ACC112 (cell line): Measurements from ENCODE around the gene PRR12.

ENCODE experiments used
- H2AFZ ChIP-seq: fragments of 200-600 bp; sonication (generic); one replicate; pipeline ENCODE4 v1.6.0; 2017; ENCODE audit warnings: antibody characterized with exemption, low read length; ENCODE audit not compliant: unreplicated experiment
- H3K27ac ChIP-seq: fragments of 200-600 bp; sonication (generic); 2 replicates; pipeline ENCODE4 v1.5.1; 2014; ENCODE audit warnings: low read depth, mild to moderate bottlenecking, antibody characterized with exemption, low read length, moderate library complexity
- H3K27me3 ChIP-seq: fragments of 200-600 bp; sonication (generic); 2 replicates; pipeline ENCODE4 v1.6.1; 2014; ENCODE audit warnings: mild to moderate bottlenecking, antibody characterized with exemption, low read length, moderate library complexity, mixed read lengths; ENCODE audit not compliant: insufficient read depth
- H3K36me3 ChIP-seq: fragments of 200-600 bp; sonication (generic); 2 replicates; pipeline ENCODE4 v1.6.1; 2016; ENCODE audit warnings: mild to moderate bottlenecking, antibody characterized with exemption, low read length, moderate library complexity, mixed read lengths; ENCODE audit not compliant: insufficient read depth
- H3K4me1 ChIP-seq: fragments of 200-600 bp; sonication (generic); one replicate; pipeline ENCODE4 v1.6.1; 2016; ENCODE audit warnings: low read length, mixed read lengths; ENCODE audit not compliant: insufficient read depth, unreplicated experiment, control insufficient read depth
- H3K4me3 ChIP-seq: fragments of 200-600 bp; sonication (generic); 2 replicates; pipeline ENCODE4 v1.5.1; 2014; ENCODE audit warnings: mild to moderate bottlenecking, low read depth, low read length
- H3K79me2 ChIP-seq: fragments of 200-600 bp; sonication (generic); one replicate; pipeline ENCODE4 v1.6.0; 2016; ENCODE audit warnings: low read length; ENCODE audit not compliant: control insufficient read depth, unreplicated experiment, insufficient read depth

The PRR12 gene

DNA sequence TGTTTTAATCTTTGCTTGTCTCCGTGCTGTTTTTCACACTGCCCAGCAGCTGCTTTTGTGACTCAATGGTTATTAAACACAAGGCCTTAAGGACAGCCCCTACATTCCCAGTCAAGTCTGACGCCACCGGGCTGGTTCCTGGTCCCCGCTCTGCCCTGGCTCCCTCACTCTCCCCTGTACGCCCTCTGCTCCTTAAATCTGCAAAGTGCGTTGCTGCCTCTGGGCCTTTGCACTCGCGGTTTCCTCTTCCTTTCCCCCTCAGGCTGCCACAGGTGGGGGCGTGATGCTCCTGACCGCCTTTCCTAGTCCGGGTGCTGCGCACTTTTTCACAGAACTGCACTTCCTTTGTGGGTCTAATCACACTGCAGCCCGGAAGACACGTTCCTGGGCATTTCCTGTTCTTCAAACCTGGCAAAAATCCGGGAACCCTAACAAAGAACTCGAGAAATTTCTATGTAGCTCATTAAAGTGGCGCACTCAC lies 36.2 kb upstream of the PRR12 start:
- H3K4me1 ChIP-seq: peaks cover 9% of the 10 kb centered on the region
- H3K27ac ChIP-seq: no peak overlapping the region
- H3K4me3 ChIP-seq: no peak overlapping the region
- H2AFZ ChIP-seq: no peak overlapping the region
- H3K79me2 ChIP-seq: no peaks in the 10 kb centered on the region
- H3K36me3 ChIP-seq: peaks cover 3% of the 10 kb centered on the region; the same call in 1 of the 2 replicates
- H3K27me3 ChIP-seq: no peaks in the 10 kb centered on the region

DNA sequence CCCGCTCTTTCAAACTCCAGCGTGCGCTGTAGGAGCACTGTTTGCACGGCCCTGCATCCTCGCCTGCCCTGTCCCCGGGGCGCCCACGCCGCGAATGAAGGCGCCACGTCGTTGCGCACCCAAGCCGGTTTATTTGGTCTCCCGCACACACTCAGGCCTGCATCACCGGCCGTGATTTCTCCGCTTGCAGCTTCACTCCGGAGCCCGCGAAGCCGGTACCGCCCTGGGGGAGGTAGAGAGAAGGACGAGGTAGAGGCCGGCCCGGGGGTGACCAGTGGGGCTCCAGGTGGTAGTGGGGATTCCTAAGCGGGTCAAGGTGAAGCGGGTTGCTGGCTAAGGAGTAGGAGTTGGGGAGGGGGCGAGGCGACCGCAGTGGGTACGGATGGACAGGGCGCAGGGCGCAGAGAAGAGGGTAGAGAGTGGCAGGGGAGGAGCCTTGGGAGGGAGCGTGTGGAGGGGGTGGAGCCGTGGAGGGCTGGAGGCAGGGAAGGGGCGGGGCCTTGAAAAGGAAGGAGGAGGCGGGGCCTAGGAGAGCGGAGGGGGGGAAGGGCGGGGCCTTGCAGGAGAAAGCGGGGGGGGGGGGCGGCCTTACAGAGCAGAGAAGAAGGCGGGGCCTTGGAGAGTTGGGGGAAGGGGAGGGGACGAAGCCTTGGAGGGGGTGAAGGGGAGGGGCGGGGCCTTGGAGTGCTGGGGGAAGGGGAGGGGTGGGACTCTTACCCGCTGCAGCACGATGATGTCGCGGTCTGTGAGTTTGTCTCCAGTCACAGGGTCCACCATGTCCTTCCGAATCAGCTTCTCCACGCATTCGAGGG lies 35.2 kb upstream of the PRR12 start:
- Histone ChIP-seq H2AFZ (no peak overlapping the region), H3K27ac (no peak overlapping the region), H3K4me1 (peaks cover 9% of the 10 kb centered on the region), H3K79me2 (no peaks in the 10 kb centered on the region), H3K27me3 (no peaks in the 10 kb centered on the region), H3K4me3 (no peak overlapping the region), H3K36me3 (peaks cover 3% of the 10 kb centered on the region; the same call in 1 of the 2 replicates)

DNA sequence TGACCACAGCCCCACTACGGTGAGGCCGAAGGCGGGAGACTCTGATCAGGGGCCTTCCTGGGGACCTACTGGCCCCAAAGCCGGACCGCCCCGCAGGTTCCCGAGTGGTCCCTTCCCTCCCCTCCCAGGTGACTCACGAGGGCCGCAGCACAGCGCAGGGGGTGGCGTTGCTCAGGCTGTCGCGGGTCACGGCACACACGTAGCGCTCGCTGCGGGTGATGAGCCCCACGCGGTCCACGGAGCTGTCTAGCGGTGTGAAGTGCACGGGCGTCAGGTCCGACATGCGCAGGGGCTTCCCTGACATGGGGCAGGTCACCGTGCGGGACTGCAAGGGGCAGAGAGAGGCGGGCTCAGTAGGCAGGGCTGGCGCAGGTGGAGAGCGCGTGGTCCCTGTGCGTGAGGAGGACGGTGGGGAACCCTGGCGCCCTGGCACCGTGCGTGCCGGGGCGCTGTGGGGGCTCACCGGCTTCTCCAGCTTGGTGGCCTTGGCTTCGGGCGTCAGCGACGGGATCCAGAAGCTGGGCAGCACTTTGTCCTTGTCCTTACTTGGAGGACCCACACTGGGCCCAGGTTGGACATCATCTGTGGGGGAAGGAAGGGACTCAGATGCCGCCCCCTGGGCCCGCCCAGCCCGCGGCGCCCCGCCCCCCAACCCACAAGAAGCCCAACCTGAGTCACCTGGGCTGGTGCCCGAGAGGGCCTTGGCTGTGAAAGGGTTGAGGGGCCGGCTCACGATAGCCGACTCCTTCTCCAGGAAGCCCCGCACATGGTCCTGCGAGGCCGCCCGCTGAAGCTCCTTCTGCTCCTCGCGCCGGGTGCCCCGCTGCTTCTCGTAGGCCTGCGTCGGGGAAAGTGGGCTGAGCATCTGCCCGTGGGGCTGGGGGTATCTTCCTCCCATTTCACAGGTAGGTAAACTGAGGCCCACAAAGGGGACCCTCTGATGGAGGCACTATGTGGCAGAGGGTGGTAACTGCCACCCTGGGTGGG lies 34.3 kb upstream of the PRR12 start:
- Histone ChIP-seq H3K36me3 (peaks cover 3% of the 10 kb centered on the region; the same call in 1 of the 2 replicates), H3K27ac (no peak overlapping the region), H3K4me3 (no peak overlapping the region)

DNA sequence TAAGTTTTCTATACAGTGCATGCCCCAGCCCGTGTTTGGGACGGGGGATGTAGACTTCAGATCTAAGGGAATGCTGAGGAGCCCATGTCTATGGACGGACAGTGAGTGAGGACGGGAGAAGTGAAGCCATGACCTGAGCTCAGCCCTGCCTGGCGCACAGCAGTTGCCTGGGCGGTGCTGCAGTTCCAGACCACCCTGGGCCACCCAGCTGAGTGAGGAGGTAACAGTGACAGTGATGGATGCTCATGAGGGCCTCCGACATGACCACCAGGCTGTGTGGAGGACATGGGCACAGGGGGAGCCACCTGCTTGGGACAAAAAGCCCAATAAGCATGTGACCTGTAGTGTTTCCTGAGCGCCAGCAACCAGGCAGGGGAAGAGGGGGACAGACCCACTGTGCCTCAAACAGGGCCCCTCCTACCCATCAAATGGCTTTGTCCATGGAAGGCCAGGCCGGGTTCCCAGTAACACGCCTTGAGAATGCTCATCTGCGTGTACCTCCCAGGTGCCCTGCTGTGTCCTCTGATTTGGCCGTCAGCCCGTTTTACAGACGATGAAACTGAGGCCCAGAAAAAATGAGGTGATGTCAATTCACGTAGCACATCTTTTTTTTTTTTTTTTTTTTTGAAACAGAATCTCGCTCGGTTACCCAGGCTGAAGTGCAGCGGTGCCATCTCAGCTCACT lies 33.2 kb upstream of the PRR12 start:
- H3K79me2 ChIP-seq: no peaks in the 10 kb centered on the region
- peaks cover 3% of the 10 kb centered on the region; the same call in 1 of the 2 replicates for H3K36me3 ChIP-seq
- no peak overlapping the region for H3K27ac ChIP-seq
- H2AFZ ChIP-seq: no peak overlapping the region
- H3K4me1 ChIP-seq: peaks cover 9% of the 10 kb centered on the region
- H3K27me3 ChIP-seq: no peaks in the 10 kb centered on the region
- H3K4me3 ChIP-seq: no peak overlapping the region

More for the DNA sequence above, 34.3 kb upstream of the PRR12 start:
- H2AFZ ChIP-seq: no peak overlapping the region
- H3K79me2 ChIP-seq: no peaks in the 10 kb centered on the region
- H3K4me1 ChIP-seq: peaks cover 9% of the 10 kb centered on the region
- H3K27me3 ChIP-seq: no peaks in the 10 kb centered on the region

DNA sequence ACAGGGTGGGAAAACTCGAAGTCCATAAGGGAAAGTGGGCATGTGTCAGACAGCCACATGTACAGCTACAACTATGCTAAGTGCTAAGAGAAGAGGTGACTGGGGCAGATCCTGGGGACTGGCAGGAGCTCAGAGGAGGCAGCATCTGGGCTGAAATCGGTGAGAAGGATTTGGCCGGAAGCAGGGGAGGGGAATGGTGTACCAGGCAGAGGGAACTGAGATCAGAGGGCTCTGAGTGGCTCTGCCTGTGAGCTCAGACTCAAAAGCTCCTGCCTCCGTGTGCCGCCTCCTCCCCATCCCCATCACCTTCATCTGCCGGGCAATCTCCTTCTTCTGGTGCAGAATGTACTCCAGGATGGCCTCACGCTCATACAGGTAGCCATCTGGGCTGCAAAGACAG lies 32.4 kb upstream of the PRR12 start:
- H3K27ac ChIP-seq: no peak overlapping the region
- H3K4me1 ChIP-seq: peaks cover 7% of the 10 kb centered on the region
- no peak overlapping the region for H2AFZ ChIP-seq
- H3K36me3 ChIP-seq: peaks cover 3% of the 10 kb centered on the region; the same call in 1 of the 2 replicates
- peaks cover under 1% of the 10 kb centered on the region for H3K79me2 ChIP-seq
- H3K4me3 ChIP-seq: no peak overlapping the region
- H3K27me3 ChIP-seq: no peaks in the 10 kb centered on the region

DNA sequence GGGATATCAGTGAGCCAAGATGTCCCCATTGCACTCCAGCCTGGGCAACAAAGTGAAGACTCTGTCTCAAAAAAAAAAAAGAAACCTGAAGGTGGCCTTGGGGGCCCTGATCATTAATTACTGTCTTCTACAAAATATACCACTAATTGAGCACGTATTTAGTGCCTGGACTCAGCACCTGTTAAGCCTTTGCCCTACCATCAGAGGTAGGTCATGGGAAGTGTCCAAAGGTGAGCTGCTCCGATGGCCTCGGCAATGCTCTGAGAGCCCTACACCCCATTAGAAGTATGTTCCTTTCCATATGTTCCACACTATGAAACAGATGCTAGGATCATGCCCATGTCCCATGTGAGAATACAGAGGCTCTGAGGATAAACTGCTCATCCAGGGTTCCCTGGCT lies 31.5 kb upstream of the PRR12 start:
- no peak overlapping the region for H3K4me3 ChIP-seq
- H3K4me1 ChIP-seq: no peaks in the 10 kb centered on the region
- no peak overlapping the region for H2AFZ ChIP-seq
- H3K27me3 ChIP-seq: no peaks in the 10 kb centered on the region
- H3K79me2 ChIP-seq: peaks cover 6% of the 10 kb centered on the region
- H3K36me3 ChIP-seq: peaks cover 3% of the 10 kb centered on the region; the same call in 1 of the 2 replicates
- no peak overlapping the region for H3K27ac ChIP-seq

DNA sequence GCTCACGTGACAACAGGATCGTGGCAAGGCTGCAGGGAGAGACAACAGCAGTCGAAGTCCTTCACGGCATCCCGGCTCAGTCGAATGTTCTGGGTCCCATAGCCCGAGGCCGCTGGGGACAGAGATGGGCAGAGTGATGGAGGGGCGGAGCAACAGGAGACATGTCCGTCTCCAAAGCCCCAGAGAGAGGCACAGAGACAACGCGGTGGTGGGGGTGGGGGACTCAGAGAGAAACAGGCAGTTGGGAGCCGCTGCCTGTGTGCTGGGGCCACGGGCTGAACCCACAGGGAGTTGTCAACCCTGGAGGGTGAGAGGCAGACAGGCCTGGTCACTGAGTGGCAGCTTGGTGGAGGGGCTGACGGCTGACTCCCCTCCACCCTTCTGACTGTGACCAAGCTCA lies 31.1 kb upstream of the PRR12 start:
- H3K36me3 ChIP-seq: peaks cover 3% of the 10 kb centered on the region; the same call in 1 of the 2 replicates

DNA sequence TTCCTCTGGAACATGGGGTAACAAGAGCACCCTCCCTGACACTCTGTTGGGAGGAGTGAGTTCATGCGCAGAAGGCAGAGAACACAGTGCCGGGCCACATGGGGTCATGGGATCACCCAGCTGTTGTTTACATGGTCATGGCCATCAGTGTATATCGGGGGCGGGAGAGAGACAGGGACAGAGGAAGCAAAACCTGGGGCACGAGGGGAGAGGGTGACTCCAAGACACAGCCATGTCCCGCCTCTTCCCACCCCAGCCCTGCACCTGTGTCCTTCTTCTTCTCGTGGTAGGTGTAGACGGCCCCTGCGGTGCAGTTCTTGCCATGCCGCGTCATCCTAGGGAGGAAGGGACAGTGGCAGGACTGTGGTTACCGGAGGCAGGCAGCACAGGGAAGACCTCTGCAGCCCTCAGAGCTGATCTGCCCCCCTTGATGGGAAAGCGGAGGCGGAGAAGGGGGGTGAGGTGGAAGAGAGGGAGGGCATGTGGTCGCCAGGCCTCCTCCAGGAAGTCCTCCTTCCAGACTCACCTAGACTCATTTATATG lies 30.6 kb upstream of the PRR12 start:
- Histone ChIP-seq H3K27me3 (no peaks in the 10 kb centered on the region), H3K79me2 (peaks cover 9% of the 10 kb centered on the region), H2AFZ (no peak overlapping the region), H3K27ac (no peak overlapping the region), H3K4me1 (no peaks in the 10 kb centered on the region), H3K4me3 (no peak overlapping the region), H3K36me3 (peaks cover 3% of the 10 kb centered on the region; the same call in 1 of the 2 replicates)

More for the DNA sequence above, 31.1 kb upstream of the PRR12 start:
- H3K4me1 ChIP-seq: no peaks in the 10 kb centered on the region
- no peak overlapping the region for H2AFZ ChIP-seq
- no peak overlapping the region for H3K27ac ChIP-seq
- H3K4me3 ChIP-seq: no peak overlapping the region
- peaks cover 9% of the 10 kb centered on the region for H3K79me2 ChIP-seq
- no peaks in the 10 kb centered on the region for H3K27me3 ChIP-seq

DNA sequence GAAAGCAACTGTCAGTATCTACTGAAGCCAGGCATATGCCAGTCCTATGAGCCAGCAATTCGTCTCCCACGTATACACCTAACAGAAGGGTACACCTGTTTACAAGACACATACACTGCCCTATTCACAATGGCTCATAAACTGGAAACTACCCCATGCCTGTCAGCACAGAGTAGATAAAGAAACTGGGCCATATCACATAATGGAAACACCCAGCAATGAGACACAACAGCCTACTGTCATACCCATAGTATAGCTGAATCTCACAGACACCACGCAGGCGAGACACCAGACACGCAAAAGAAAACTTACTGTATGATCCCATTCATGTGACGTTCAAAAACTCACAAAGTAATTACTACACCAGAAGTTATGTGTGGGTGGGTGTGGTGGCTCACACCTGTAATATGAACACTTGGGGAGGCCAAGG lies 26.4 kb upstream of the PRR12 start:
- Histone ChIP-seq H3K27ac (no peak overlapping the region), H3K27me3 (no peaks in the 10 kb centered on the region), H3K4me3 (no peak overlapping the region), H2AFZ (no peak overlapping the region), H3K4me1 (no peaks in the 10 kb centered on the region), H3K79me2 (peaks cover 17% of the 10 kb centered on the region), H3K36me3 (no peaks in the 10 kb centered on the region)

DNA sequence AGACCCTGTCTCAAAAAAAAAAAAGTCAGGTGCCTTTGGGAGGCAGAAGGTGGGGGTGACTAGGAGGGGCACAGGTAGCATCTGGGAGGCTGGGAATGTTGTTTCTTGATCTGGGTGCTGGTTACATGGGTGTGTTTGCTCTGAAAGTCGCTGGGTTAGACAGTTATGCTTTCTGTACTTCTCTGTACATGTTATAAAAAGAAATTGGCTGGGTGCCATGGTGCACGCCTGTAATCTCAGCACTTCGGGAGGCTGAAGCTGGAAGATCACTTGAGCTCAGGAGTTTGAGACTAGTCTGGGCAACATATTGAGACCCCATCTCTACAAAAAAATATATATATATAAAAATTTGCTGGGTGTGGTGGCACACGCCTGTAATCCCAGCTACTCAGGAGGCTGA lies 25.7 kb upstream of the PRR12 start:
- no peaks in the 10 kb centered on the region for H3K36me3 ChIP-seq
- no peak overlapping the region for H3K4me3 ChIP-seq
- no peak overlapping the region for H3K27ac ChIP-seq
- peaks cover 17% of the 10 kb centered on the region for H3K79me2 ChIP-seq
- H2AFZ ChIP-seq: no peak overlapping the region
- H3K27me3 ChIP-seq: no peaks in the 10 kb centered on the region
- no peaks in the 10 kb centered on the region for H3K4me1 ChIP-seq
